Mesodermal cell (in vitro differentiated cells): ENCODE data around the gene CPXCR1. TPM values are rescaled to one million over a fixed set of nuclear protein-coding genes. Genes with fewer than 3 reads are reported as not detected.
"Not testable (repeated sequence)": the region's sequence is repeated elsewhere in the genome, so short reads cannot be mapped to it uniquely, and the experiment has no call there.

Source experiments
- H3K27ac ChIP-seq: 2 replicates; pipeline ENCODE4 v1.7.0; 2013; ENCODE audit warnings: mild to moderate bottlenecking, low read depth, low read length, moderate library complexity; ENCODE audit not compliant: severe bottlenecking
- H3K36me3 ChIP-seq: 2 replicates; pipeline ENCODE4 v1.7.1; 2013; ENCODE audit warnings: mild to moderate bottlenecking, low read length, moderate library complexity; ENCODE audit not compliant: control insufficient read depth, insufficient read depth
- H3K4me1 ChIP-seq: one replicate; pipeline ENCODE4 v1.7.1; 2013; ENCODE audit warnings: mild to moderate bottlenecking, low read length; ENCODE audit not compliant: insufficient read depth, control insufficient read depth, poor library complexity, severe bottlenecking
- H3K4me3 ChIP-seq: 2 replicates; pipeline ENCODE4 v1.7.0; 2013; ENCODE audit warnings: low read length, control low read depth, mild to moderate bottlenecking; ENCODE audit not compliant: insufficient read depth, poor library complexity, severe bottlenecking; ENCODE audit errors: extremely low read depth
- H3K9me3 ChIP-seq: 2 replicates; pipeline ENCODE4 v1.7.1; 2013; ENCODE audit warnings: mild to moderate bottlenecking, low read length, moderate library complexity; ENCODE audit not compliant: control insufficient read depth
- WGBS, 2 experiments: methylation state at CpG; one replicate each; pipeline ENCODE4 v1.1.5; 2013; ENCODE audit warnings: missing lambda C conversion rate in 2 of 2; ENCODE audit not compliant: insufficient coverage in 2 of 2; 5-methylcytosine and 5-hydroxymethylcytosine counted together
- polyA plus RNA-seq, 2 experiments: library from polyadenylated mRNA; stranded (reverse); fragments of 50-300 nt; gene quantifications; one replicate each; pipeline ENCODE4 v1.2.3, GENCODE V29; 2013

Gene CPXCR1
- not detected for polyA plus RNA-seq (2013, experiment 1 of 2)
- polyA plus RNA-seq (2013, experiment 2 of 2) = not detected

DNA sequence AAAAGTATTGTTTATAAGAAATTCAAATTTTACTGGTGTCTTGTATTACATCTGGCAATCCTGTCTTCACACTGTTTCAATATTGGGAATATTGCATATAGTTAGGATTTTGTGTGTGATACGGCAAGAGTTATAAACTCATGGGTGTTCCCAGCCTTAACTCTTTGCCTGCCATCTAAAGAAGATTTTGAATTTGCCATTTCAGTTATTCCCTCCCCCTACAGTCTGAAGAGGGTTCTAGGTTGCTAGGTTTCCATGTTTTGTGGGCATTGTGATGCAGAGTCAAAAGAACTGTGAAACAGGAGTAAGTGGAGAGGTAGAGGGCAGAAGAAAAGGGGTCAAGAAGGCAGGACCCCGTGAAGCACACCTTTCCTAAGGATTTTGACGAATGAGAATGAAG, at the start of gene CPXCR1:
TSS of gene CPXCR1 (plus strand) at position 301 of the 400 bp plus-strand sequence. CDS start 6,190 bp downstream, outside the sequence.
- Histone ChIP-seq H3K4me3 (no peak within 1 kb of the TSS), H3K9me3 (no peaks in the 10 kb centered on the region), H3K36me3 (no peaks in the 10 kb centered on the region), H3K27ac (no peak within 1 kb of the TSS), H3K4me1 (no peaks in the 10 kb centered on the region)
- WGBS, 2 experiments = 73 to 90% methylated on average over 2 of the region's 3 CpGs

DNA sequence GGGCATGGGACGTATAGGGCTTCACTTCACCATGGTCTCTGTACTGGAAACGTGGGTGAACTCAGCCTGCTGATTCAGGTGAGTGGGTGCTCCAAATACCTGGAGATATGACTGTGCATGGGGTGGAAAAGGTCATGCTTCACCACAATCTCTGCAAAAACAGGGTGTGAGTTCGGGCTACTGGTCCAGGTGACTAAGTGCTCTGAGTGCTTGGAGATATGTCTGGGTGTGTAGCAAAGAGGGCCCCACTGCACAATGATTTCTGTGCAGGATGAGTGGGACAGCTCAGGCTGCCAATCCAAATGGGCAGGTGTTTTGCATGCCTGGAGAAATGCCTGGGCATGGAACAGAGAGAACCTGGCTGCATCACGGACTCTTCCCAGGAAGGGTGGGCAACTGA, 11.2 kb upstream of the CPXCR1 start:
- H3K9me3 ChIP-seq = no peaks in the 10 kb centered on the region
- no peak overlapping the region for H3K4me3 ChIP-seq
- H3K4me1 ChIP-seq = no peaks in the 10 kb centered on the region
- no peak overlapping the region for H3K27ac ChIP-seq
- no peaks in the 10 kb centered on the region for H3K36me3 ChIP-seq
- 100% methylated on average over 1 of the region's 4 CpGs; no CpG with 5 or more reads in 1 of the 2 experiments for WGBS, 2 experiments

DNA sequence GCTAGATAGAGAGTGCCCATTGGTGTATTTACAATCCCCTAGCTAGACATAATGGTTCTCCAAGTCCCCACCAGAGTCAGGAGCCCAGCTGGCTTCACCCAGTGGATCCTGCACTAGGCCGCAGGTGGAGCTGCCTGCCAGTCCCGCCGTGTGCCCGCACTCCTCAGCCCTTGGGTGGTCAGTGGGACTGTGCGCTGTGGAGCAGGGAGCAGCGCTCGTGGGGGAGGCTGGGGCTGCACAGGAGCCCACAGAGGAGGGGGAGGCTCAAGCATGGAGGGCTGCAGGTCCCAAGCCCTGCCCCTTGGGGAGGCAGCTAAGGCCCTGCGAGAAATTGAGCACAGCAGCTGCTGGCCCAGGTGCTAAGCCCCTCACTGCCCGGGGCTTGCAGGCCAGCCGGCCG, 810 bp upstream of the CPXCR1 start:
- not testable (repeated sequence) for H3K27ac ChIP-seq, H3K4me1 ChIP-seq, H3K4me3 ChIP-seq, H3K36me3 ChIP-seq, H3K9me3 ChIP-seq
- WGBS, 2 experiments = 84% methylated on average over 6 of the region's 11 CpGs; no CpG with 5 or more reads in 1 of the 2 experiments

DNA sequence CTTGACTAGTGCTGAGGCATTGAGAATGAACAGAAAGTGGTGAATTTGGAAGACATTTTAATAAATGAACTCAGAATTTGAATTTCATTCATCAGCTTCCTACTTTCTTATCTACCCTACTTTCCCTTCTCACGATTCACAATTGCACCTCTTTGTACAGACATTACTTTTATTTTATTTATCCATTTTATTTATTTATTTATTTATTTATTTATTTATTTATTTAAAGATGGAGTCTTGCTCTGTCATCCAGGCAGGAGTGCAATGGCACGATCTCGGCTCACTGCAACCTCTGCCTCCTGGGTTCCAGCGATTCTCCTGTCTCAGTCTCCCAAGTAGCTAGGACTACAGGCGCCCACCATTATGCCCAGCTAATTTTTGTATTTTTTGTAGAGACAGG, 5.3 kb downstream of the CPXCR1 start:
- H3K36me3 ChIP-seq, H3K27ac ChIP-seq, H3K4me3 ChIP-seq, H3K4me1 ChIP-seq, H3K9me3 ChIP-seq: not testable (repeated sequence)
- no CpG with 5 or more reads among the region's 5 CpGs for whole genome bisulfite sequencing, 2 experiments

DNA sequence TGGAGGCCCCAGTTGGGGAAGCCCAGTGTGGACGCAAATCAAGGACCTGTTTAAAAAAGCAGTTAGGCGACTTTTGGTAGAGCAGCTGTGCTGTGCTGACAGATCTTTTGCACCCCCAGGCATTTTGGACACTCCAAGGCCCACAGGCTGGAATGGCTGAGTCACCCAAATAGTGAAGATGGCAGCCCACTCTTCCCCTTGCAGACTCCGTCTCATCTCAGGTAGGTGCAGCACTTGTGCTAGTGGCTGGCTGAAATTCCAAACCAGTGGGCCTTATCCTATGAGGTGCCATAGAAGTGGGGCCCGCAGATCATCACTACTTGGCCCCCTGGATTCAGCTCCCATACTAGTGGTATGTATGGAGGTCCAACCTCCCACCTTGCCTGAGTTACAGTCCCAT, 42.8 kb downstream of the CPXCR1 start:
- Histone ChIP-seq H3K9me3 (no peaks in the 10 kb centered on the region), H3K4me1 (no peaks in the 10 kb centered on the region), H3K27ac (no peak overlapping the region), H3K4me3 (no peak overlapping the region), H3K36me3 (no peaks in the 10 kb centered on the region)
- WGBS, 2 experiments = 80 to 90% methylated on average over 1 to 2 of the region's 4 CpGs
